Natural killer cell (primary cell): ENCODE data around the gene SLC12A8. TPM values are rescaled to one million over a fixed set of nuclear protein-coding genes. Genes with fewer than 3 reads are reported as not detected.

Experiments used
- ATAC-seq, 3 donors: fragments of 150-1000 bp in 2 of 3; fragments of 200-7000 bp in 1 of 3; cut with Tn5 transposase; 1 replicate in 1 of 3; 2 replicates in 2 of 3; pipeline ENCODE4 v1.10.0; 2021; ENCODE audit warnings: mild to moderate bottlenecking in 2 of 3, moderate library complexity in 2 of 3
- DNase-seq, 2 donors: peaks; one replicate each; pipeline versions ENCODE4 v3.0.0 to v3.0.0-alpha.2; 2013 to 2021; ENCODE audit warnings: mixed read lengths in 1 of 2
- H3K27ac ChIP-seq: one replicate; pipeline ENCODE4 v1.5.1; 2013; ENCODE audit warnings: mild to moderate bottlenecking, low read length
- H3K27me3 ChIP-seq: one replicate; pipeline ENCODE4 v1.6.1; 2013; ENCODE audit warnings: low read length; ENCODE audit not compliant: control insufficient read depth, insufficient read depth
- H3K36me3 ChIP-seq: one replicate; pipeline ENCODE4 v1.6.1; 2013; ENCODE audit warnings: low read length; ENCODE audit not compliant: control insufficient read depth, insufficient read depth
- H3K4me1 ChIP-seq: one replicate; pipeline ENCODE4 v1.6.1; 2013; ENCODE audit warnings: low read length; ENCODE audit not compliant: control insufficient read depth, insufficient read depth
- H3K4me3 ChIP-seq: one replicate; pipeline ENCODE4 v1.5.1; 2013; ENCODE audit warnings: low read length
- H3K9me3 ChIP-seq: one replicate; pipeline ENCODE4 v1.6.1; 2013; ENCODE audit warnings: low read length; ENCODE audit not compliant: control insufficient read depth, insufficient read depth
- H3K27ac Mint-ChIP-seq, 2 donors: one replicate each; pipeline ENCODE4 v1.8.0; 2022; ENCODE audit warnings: mild to moderate bottlenecking in 2 of 2, mixed read lengths in 2 of 2, moderate library complexity in 1 of 2
- H3K27me3 Mint-ChIP-seq, 2 donors: one replicate each; pipeline ENCODE4 v1.8.0; 2022; ENCODE audit warnings: low read depth in 2 of 2, mixed read lengths in 2 of 2
- H3K36me3 Mint-ChIP-seq: one replicate; pipeline ENCODE4 v1.8.0; 2022; ENCODE audit warnings: mixed read lengths
- H3K4me1 Mint-ChIP-seq, 2 donors: one replicate each; pipeline ENCODE4 v1.8.0; 2022; ENCODE audit warnings: mixed read lengths in 2 of 2
- H3K4me3 Mint-ChIP-seq: one replicate; pipeline ENCODE4 v1.8.0; 2022; ENCODE audit warnings: mild to moderate bottlenecking, moderate library complexity, mixed read lengths
- H3K9me3 Mint-ChIP-seq, 2 donors: one replicate each; pipeline ENCODE4 v1.8.0; 2022; ENCODE audit warnings: mixed read lengths in 2 of 2
- CTCF ChIP-seq: fragments of 200-600 bp; IDR thresholded peaks from one replicate; pipeline ENCODE4 v1.8.0; 2022; ENCODE audit warnings: antibody characterized with exemption
- WGBS: methylation state at CpG from one replicate; pipeline ENCODE4 v1.1.7; 2013; ENCODE audit warnings: missing lambda C conversion rate; ENCODE audit not compliant: insufficient coverage; 5-methylcytosine and 5-hydroxymethylcytosine counted together
- intact Hi-C: fragments of 100-400 bp; cut with micrococcal nuclease; formaldehyde crosslinking; loops from one replicate; pipeline ENCODE4 v1.14.2; 2022
- total RNA-seq, 4 donors: library from RNA; stranded (reverse); fragments of 120-200 nt in 1 of 4; gene quantifications; one replicate each; pipeline versions ENCODE4 v1.2.3 to v1.2.4, GENCODE V29; 2013 to 2022

SLC12A8 gene
- total RNA-seq, 3 donors from 2014 or later (not counting 1 experiment from before 2014, with no cell fraction given): 0.25 to 1.4 (median 0.61) TPM

GRCh38 chr3:125231895-125232294 is 19.3 kb upstream of the SLC12A8 start:
- no peak for TF ChIP-seq CTCF
- H3K9me3 ChIP-seq: no peaks in the 10 kb centered on the region
- peaks cover 10% of the 10 kb centered on the region for H3K36me3 Mint-ChIP-seq
- ATAC-seq (no peak), DNase-seq (no peak)
- H3K4me3 ChIP-seq: no peak overlapping the region
- intact Hi-C loops: no loop called here
- H3K27ac Mint-ChIP-seq: no peak overlapping the region
- no peaks in the 10 kb centered on the region for H3K27me3 Mint-ChIP-seq
- WGBS: 90% methylated on average over 3 of the region's 3 CpGs
- no peak overlapping the region for H3K4me3 Mint-ChIP-seq
- H3K27ac ChIP-seq: no peak overlapping the region
- no peaks in the 10 kb centered on the region for H3K4me1 ChIP-seq
- H3K9me3 Mint-ChIP-seq: no peaks in the 10 kb centered on the region
- peaks cover 30% of the 10 kb centered on the region for H3K36me3 ChIP-seq
- H3K27me3 ChIP-seq: no peaks in the 10 kb centered on the region
- peaks cover 4 to 9% of the 10 kb centered on the region in 2 donors for H3K4me1 Mint-ChIP-seq

GRCh38 chr3:125229707-125230106 is 17.2 kb upstream of the SLC12A8 start:
- intact Hi-C loops: no loop called here

GRCh38 chr3:125229168-125229567 is 16.6 kb upstream of the SLC12A8 start:
- peaks cover 10% of the 10 kb centered on the region for H3K36me3 Mint-ChIP-seq
- no peak for TF ChIP-seq CTCF
- no peak overlapping the region for H3K4me3 Mint-ChIP-seq
- ATAC-seq (no peak), DNase-seq (no peak)
- H3K27ac Mint-ChIP-seq: no peak overlapping the region
- intact Hi-C loops: no loop called here
- no peak overlapping the region for H3K27ac ChIP-seq
- 93% methylated on average over 7 of the region's 7 CpGs for WGBS
- H3K36me3 ChIP-seq: peaks cover 33% of the 10 kb centered on the region
- H3K4me1 ChIP-seq: no peaks in the 10 kb centered on the region
- H3K9me3 Mint-ChIP-seq: no peaks in the 10 kb centered on the region
- H3K27me3 Mint-ChIP-seq: no peaks in the 10 kb centered on the region
- H3K9me3 ChIP-seq: no peaks in the 10 kb centered on the region
- no peak overlapping the region for H3K4me3 ChIP-seq
- no peaks in the 10 kb centered on the region for H3K27me3 ChIP-seq
- peaks cover 0 to 7% of the 10 kb centered on the region in 2 donors for H3K4me1 Mint-ChIP-seq

More at GRCh38 chr3:125229707-125230106, 17.2 kb upstream of the SLC12A8 start:
- TF ChIP-seq CTCF: no peak
- no peaks in the 10 kb centered on the region for H3K9me3 ChIP-seq
- Mint-ChIP-seq H3K27ac (no peak overlapping the region), H3K4me1 (peaks cover 0 to 7% of the 10 kb centered on the region in 2 donors), H3K4me3 (no peak overlapping the region), H3K9me3 (no peaks in the 10 kb centered on the region), H3K36me3 (peaks cover 10% of the 10 kb centered on the region), H3K27me3 (no peaks in the 10 kb centered on the region)
- DNase-seq (no peak), ATAC-seq (no peak)
- no peak overlapping the region for H3K27ac ChIP-seq
- H3K36me3 ChIP-seq: peaks cover 33% of the 10 kb centered on the region
- WGBS: 100% methylated on average over 1 of the region's 1 CpG
- H3K4me1 ChIP-seq: no peaks in the 10 kb centered on the region
- H3K4me3 ChIP-seq: no peak overlapping the region
- H3K27me3 ChIP-seq: no peaks in the 10 kb centered on the region

- H3K4me3 Mint-ChIP-seq: peak overlapping the region; percentile 35
- H3K4me1 ChIP-seq: peaks cover 15% of the 10 kb centered on the region
- H3K36me3 ChIP-seq: peaks cover 3% of the 10 kb centered on the region
- no peak for DNase-seq
- no peak for TF ChIP-seq CTCF
- H3K27me3 ChIP-seq: no peaks in the 10 kb centered on the region
- H3K4me1 Mint-ChIP-seq: peaks cover 21 to 31% of the 10 kb centered on the region in 2 donors
- H3K27me3 Mint-ChIP-seq: no peaks in the 10 kb centered on the region
- no peak overlapping the region for H3K4me3 ChIP-seq
- 91% methylated on average over 2 of the region's 3 CpGs for WGBS
- no peaks in the 10 kb centered on the region for H3K36me3 Mint-ChIP-seq
- no peaks in the 10 kb centered on the region for H3K9me3 Mint-ChIP-seq
- H3K27ac Mint-ChIP-seq: peak overlapping the region; percentile 49 to 50
- no peaks in the 10 kb centered on the region for H3K9me3 ChIP-seq
- intact Hi-C loops: no loop called here
- no peak for ATAC-seq
- no peak overlapping the region for H3K27ac ChIP-seq
Measured at GRCh38 chr3:125221831-125222230, 9.3 kb upstream of the SLC12A8 start.
